GM18951 (cell line): ENCODE data around the gene OR10D3.
"Not testable (repeated sequence)": the region's sequence is repeated elsewhere in the genome, so short reads cannot be mapped to it uniquely, and the experiment has no call there.

ENCODE experiments used
- POLR2A ChIP-seq: IDR thresholded peaks from 4 replicates; pipeline ENCODE4 v1.6.1; 2011; ENCODE audit warnings: mild to moderate bottlenecking; ENCODE audit not compliant: insufficient read length, insufficient read depth; ENCODE audit errors: extremely low read depth
- in situ Hi-C: fragments of 300-500 bp; cut with MboI; formaldehyde crosslinking; loops from one replicate; pipeline ENCODE4 v1.12.0; 2022; ENCODE audit warnings: low sequenced_read_pairs, mixed read lengths, inconsistent platforms; ENCODE audit not compliant: unreplicated experiment

OR10D3 gene, protein sequence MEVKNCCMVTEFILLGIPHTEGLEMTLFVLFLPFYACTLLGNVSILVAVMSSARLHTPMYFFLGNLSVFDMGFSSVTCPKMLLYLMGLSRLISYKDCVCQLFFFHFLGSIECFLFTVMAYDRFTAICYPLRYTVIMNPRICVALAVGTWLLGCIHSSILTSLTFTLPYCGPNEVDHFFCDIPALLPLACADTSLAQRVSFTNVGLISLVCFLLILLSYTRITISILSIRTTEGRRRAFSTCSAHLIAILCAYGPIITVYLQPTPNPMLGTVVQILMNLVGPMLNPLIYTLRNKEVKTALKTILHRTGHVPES

DNA sequence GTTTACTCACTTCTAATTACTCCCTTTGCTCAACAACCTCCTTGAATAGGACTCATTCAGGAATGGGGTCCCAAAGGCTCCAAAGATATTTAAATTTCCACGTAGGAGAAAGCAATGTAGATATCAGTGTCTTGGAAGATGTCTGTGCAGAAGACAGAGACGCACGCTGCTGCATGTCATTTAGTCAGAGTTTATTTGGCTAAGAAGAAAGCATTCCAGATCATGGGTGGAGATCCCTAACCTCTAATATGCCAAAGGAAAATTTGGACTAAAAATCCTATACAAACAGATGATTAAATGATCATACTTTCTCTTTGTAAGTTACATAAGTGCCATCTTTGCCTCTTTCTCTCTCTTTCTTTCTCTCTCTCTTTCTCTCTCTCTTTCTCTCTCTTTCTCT is at the start of gene OR10D3:
TSS of gene OR10D3 (plus strand) at position 278 of the 400 bp plus-strand sequence. CDS start 1,925 bp downstream, outside the sequence.
- in situ Hi-C loops, result no loop called here
- no peak for TF ChIP-seq POLR2A

DNA sequence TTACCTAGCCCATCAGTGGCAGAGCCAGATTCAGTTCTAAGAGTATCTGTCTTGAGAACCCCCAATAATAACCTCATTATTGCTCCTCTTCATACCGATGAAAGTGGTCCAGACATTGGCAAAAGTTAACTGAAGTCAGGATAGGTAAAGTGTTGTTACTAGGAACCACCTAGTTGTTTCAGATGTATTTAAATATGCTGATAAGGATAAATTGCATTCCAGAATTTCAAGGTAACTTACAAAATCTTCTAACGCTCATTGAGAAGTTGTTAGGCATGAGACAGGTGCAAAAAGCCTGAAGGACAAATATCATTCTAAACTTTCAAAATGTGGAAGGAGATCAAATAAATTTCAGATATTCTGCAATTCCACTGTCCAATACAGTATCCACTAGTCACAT is 40.1 kb upstream of the OR10D3 start:
- TF ChIP-seq POLR2A, result no peak
- in situ Hi-C loops, result no loop called here

DNA sequence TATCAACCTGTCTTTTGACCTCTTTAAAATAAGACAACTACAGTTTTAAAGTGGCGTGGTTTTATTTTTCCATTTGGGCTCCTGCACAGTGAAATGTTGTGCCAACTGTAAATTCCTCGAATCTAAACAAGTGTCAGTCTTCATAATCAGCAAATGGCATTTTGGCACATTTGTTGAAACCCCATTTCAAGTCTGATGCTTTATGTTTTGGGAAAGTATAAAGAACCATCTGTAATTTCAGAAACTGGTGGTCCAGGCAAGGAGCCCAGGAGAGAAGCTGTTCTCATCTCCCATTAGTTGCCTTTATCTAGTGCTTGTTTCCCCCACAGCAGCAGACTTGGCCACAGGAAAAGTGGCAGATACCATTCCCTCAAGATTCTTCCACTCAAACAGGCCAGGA is 35.2 kb upstream of the OR10D3 start:
- in situ Hi-C loops, result no loop called here

DNA sequence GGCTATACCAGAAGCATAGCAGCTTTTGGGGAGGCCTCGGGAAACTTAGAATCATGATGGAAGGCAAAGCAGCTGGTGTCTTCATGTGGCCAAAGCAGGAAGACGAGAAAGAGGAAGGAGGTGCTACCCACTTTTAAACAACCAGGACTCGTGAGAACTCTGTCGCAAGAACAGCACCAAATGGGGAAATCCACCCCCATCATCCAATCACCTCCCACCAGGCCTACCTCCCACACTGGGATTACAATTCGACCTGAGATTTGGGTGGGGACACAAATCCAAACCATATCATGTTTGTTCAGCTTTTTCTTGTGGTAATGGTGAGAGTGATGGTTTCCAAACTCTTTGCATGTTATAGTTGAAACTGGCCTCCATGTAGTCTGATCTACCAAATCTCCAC is 32.5 kb upstream of the OR10D3 start:
- TF ChIP-seq POLR2A, result no peak
- in situ Hi-C loops, result no loop called here

More for the DNA sequence above, 35.2 kb upstream of the OR10D3 start:
- TF ChIP-seq POLR2A, result no peak

DNA sequence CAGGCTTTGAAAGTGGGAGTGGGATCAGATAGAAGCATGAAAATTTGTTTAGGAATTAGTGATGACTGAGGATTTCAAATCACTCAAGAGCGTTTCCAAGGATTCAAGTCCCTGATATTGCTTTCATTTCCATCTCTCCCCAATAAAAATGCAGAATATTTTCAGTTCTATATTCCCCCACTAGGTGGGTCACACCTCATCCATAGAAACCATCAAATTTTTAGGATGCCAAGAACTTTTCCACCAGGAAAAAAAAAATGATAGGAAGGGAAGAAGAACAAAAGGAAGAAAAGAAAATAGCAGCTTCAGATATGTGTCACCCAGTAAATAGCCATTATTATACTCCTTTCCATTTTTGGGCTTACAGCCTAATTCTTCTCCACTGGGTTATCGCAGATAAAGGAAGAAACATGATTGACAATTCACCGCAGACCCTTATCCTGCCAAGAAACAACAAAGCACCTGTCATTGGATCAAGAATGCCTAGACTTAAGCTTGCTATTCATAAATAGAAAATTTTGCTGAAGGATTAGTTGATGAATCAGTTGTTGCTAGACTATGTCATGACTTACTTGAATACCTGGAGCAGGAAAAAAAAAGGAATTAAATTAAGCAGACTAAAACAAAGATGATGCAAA is 30.3 kb upstream of the OR10D3 start:
- in situ Hi-C loops, result no loop called here
- no peak for TF ChIP-seq POLR2A

DNA sequence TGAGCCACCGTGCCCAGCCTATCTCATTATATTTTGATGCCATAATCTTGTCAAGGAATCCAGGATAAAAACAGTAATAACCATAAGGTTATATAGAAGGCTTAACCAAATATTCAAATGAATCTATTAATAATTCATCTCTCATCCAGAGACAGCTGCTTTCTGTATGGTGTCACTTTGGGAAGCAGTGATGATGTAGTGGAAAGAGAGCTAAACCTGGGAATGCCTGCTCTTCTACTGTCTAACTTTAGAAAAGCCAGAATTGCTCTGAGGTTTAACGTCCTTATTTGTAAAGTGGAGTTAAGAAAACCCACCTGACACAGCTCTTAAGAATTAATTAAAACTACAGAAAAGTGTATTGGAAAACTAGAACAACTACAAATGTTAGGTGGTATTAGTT is 29.3 kb upstream of the OR10D3 start:
- TF ChIP-seq POLR2A, result no peak
- in situ Hi-C loops, result no loop called here

DNA sequence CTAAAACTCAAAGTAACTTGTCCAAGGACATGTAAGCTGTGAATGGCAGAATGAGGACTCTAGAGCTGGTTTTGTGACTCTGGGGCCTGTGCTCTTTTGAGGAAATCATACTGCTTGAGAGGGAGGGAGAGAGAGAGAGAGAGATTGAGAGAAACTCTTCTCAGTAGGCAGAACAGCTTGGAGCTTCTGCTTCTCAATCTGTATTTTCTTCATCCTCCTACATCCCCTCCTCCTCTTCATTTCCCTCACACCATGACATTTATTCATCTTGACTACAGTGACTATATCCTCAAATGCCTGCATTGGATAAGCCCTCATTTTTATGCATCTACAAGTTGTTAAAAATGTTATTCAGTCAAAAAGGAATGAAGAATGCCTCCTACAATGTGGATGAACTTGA is 23.7 kb upstream of the OR10D3 start:
- in situ Hi-C loops, result no loop called here
- TF ChIP-seq POLR2A, result no peak

DNA sequence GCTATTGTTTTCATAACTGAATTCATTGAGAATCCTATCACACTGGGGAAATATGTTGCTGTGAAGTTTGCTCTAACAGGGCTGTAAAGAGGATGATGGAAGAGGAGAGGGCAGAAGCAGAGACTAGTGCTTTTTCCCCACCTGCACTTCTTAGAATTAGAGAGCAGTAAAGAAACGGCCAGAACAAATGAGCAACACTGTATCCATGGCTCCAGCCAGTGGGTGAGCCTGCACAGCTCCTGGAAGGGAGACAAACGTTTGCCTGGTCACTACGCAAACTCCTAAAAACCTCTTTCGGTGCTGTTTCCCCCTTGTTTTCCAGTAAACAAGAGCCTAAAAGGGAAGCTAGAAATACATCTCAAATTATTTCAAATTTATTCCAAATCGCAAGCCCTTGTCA is 22.2 kb upstream of the OR10D3 start:
- TF ChIP-seq POLR2A, result no peak
- in situ Hi-C loops, result no loop called here

DNA sequence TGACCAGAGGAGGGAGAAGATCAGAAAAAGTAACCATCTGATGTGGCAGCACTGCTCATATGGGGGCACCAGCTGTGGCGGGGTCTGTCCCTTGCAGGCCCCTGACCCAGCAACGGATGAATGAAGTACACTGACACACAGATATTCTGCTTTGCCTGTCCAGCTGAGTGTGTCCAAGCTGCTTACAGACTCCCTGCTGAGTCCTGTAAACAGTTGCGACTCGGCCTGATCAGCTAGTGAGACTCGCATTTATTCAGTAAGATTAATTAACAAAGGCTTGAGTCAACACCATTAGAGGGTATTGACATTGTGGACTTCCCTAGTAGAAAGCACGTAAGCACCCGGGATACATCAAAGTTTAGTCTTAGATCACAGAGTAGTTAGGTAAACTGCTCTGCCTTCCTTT is 15.3 kb upstream of the OR10D3 start:
- in situ Hi-C loops, result no loop called here
- no peak for TF ChIP-seq POLR2A

DNA sequence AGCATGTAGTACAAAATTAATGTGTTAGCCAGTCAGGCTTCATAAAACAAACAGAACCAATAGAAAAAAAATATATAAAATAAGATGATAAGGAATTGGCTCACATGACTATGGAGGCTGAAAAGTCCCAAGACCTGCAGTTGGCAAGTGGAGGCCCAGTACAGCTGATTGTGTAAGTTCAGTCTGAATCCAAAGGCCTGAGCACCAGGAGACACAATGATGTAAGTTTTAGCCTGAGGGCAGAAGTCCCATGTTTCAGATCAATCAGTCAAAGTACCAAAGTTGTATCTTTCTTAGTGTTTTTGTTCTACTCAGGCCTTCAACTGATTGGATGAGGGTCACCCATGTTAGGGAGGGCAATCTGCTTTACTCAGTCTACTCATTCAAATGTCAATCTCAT is 14.3 kb upstream of the OR10D3 start:
- TF ChIP-seq POLR2A, result no peak
- in situ Hi-C loops, result no loop called here

DNA sequence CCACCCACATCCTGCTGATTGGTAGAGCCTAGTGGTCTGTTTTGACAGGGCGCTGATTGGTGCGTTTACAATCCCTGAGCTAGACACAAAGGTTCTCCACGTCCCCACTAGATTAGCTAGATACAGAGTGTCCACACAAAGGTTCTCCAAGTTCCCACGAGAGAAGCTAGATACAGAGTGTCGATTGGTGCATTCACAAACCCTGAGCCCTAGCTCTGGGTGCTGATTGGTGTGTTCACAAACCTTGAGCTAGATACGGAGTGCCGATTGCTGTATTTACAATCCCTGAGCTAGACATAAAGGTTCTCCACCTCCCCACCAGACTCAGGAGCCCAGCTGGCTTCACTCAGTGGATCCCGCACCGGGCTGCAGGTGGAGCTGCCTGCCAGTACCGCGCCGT is 12.8 kb upstream of the OR10D3 start:
- in situ Hi-C loops, result not testable (repeated sequence)

DNA sequence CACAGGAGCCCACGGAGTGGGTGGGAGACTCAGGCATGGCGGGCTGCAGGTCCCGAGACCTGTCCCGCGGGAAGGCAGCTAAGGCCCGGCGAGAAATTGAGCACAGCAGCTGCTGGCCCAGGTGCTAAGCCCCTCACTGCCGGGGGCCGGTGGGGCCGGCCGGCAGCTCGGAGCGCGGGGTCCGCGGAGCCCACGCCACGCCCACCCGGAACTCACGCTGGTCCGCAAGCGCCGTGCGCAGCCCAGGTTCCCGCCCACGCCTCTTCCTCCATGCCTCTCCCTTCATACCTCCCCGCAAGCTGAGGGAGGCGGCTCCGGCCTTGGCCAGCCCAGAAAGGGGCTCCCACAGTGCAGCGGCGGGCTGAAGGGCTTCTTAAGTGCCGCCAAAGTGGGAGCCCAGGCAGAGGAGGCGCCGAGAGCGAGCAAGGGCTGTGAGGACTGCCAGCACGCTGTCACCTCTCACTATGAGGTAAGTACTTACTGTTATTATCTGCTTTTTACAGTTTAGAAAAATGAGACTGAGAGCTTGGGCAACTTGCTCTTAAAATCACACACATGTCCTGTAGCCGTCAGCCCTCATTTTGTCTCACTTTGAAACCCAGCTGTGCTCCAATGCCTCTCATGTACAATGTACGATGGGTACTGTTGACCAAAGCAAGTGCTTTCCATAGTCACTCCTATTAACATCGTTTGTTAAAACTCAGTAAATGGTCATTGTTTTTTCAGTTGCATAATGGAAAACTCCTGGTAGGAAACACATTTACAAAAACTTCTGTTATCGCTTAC is 12.2 kb upstream of the OR10D3 start:
- in situ Hi-C loops, result no loop called here
- no peak for TF ChIP-seq POLR2A

DNA sequence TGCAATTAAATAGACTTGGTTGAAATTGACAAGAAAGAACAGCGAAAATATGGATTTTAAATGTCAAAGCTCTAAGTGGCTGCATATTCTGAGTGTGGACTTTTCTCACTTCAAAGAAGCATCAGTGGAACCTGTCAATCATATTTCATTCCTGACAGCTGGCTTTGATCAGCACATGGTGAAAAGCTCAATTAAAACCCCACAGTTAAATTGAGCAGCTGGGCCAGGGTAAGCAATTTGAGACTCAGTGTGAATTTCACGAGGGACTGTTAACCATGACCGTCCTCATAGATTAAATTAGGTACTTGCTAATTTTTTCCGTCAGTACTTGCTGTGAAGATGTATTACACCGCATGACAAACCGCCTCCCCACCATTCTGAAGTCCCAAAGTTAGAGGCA is 11.0 kb upstream of the OR10D3 start:
- in situ Hi-C loops, result no loop called here
- no peak for TF ChIP-seq POLR2A

DNA sequence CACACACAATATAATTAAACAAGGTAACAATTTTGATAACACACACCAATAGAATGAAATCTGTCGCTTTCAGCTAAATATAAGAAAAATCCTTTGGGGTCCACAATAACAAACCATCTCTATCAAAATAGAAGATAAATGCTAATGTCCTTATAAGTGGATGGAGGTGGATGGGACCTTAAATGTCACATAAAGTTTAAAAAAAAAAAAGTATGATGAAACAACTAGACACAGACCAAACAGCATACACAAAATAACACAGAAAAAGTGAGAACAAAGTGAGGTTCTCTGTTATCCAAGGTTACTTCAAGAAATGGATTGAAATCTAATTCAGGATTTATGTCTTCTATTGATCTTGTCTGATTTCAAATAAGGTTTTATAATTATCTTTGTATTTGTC is 10.5 kb upstream of the OR10D3 start:
- TF ChIP-seq POLR2A, result no peak
- in situ Hi-C loops, result no loop called here
